Cardiac fibroblast (primary cell): ENCODE measurements around the gene KRTCAP2.
"Not testable (repeated sequence)": the region's sequence is repeated elsewhere in the genome, so short reads cannot be mapped to it uniquely, and the experiment has no call there.

ENCODE experiments used
- DNase-seq, 2 donors: peaks; one replicate each; pipeline versions ENCODE4 v3.0.0 to v3.0.0-alpha.2; 2010; ENCODE audit warnings: low read depth in 2 of 2
- H3K4me3 ChIP-seq, 2 donors: replicated peaks in 1 of 2; 1 replicate in 1 of 2; 2 replicates in 1 of 2; pipeline ENCODE4 v1.5.1; 2011; ENCODE audit warnings: low read depth in 2 of 2, low read length in 2 of 2, mild to moderate bottlenecking in 2 of 2, moderate library complexity in 1 of 2
- TF ChIP-seq, protein P1 (sequence below): IDR thresholded peaks from one replicate; pipeline ENCODE4 v1.5.1; 2011; ENCODE audit warnings: low read depth, mild to moderate bottlenecking, low read length, inconsistent platforms

The KRTCAP2 gene

DNA sequence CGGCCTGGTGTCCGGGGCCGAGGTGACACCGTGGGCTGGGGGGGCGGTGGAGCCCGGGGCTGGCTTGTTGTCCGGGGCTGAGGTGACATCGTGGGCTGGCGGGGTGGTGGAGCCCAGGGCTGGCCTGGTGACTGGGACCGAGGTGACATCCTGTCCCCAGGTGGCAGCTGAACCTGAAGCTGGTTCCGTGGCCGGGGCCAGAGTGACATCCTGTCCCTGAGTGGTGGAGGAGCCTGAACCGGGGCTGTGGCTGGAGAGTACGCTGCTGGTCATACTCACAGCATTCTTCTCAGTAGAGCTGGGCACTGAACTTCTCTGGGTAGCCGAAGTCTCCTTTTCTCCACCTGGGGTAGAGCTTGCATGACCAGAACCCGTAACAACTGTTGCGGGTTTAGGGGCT, 18.8 kb upstream of the KRTCAP2 start:
- DNase-seq, result no peak
- TF ChIP-seq, protein P1, sequence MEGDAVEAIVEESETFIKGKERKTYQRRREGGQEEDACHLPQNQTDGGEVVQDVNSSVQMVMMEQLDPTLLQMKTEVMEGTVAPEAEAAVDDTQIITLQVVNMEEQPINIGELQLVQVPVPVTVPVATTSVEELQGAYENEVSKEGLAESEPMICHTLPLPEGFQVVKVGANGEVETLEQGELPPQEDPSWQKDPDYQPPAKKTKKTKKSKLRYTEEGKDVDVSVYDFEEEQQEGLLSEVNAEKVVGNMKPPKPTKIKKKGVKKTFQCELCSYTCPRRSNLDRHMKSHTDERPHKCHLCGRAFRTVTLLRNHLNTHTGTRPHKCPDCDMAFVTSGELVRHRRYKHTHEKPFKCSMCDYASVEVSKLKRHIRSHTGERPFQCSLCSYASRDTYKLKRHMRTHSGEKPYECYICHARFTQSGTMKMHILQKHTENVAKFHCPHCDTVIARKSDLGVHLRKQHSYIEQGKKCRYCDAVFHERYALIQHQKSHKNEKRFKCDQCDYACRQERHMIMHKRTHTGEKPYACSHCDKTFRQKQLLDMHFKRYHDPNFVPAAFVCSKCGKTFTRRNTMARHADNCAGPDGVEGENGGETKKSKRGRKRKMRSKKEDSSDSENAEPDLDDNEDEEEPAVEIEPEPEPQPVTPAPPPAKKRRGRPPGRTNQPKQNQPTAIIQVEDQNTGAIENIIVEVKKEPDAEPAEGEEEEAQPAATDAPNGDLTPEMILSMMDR, result no peak
- H3K4me3 ChIP-seq, result no peak overlapping the region

DNA sequence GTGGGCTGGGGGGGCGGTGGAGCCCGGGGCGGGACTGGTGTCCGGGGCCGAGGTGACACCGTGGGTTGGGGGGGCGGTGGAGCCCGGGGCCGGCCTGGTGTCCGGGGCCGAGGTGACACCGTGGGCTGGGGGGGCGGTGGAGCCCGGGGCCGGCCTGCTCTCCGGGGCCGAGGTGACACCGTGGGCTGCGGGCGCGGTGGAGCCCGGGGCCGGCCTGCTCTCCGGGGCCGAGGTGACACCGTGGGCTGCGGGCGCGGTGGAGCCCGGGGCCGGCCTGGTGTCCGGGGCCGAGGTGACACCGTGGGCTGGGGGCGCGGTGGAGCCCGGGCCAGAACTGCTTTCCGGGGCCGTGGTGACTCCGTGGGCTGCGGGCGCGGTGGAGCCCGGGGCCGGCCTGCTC, 16.8 kb upstream of the KRTCAP2 start:
- not testable (repeated sequence) for DNase-seq, H3K4me3 ChIP-seq

DNA sequence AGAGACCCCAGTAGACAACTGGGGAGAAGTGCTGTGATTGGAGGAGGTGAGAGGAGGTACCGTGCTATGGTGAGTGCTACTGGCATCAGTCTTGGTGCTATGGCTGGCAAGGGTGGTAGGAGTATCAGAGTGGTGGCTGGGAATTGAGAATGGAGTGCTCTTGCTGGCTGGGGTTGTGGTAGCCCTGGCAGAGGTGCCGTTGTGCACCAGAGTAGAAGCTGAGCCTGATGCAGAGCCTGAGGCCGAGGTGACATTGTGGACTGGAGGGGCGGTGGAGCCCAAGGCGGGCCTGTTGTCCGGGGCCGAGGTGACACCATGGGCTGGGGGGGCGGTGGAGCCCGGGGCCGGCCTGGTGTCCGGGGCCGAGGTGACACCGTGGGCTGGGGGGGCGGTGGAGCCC, 15.2 kb upstream of the KRTCAP2 start:
- no peak for DNase-seq
- no peak overlapping the region for H3K4me3 ChIP-seq
- TF ChIP-seq, protein P1, result no peak

DNA sequence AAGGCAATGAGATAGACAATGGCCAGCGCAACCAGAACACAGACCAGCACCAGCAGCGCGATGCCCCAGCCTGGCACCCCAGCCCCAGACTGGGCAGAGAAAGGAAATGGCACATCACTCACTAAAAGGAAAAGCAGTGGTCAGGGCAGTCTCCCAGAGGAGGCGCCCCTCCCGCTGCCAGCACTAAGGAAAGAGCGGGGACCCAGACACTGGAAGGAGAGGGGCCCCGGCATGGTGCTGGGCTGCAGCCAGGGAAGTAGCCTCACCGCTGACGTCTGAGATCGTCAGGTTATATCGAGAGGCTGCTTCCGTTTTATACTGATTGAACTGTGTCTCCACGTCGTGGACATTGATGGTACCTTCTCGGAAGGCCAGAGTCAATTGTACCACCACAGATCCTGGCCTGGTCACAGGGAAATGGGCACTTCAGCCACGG, 14.4 kb upstream of the KRTCAP2 start:
- no peak overlapping the region for H3K4me3 ChIP-seq
- TF ChIP-seq, protein P1, result no peak
- DNase-seq, result no peak

DNA sequence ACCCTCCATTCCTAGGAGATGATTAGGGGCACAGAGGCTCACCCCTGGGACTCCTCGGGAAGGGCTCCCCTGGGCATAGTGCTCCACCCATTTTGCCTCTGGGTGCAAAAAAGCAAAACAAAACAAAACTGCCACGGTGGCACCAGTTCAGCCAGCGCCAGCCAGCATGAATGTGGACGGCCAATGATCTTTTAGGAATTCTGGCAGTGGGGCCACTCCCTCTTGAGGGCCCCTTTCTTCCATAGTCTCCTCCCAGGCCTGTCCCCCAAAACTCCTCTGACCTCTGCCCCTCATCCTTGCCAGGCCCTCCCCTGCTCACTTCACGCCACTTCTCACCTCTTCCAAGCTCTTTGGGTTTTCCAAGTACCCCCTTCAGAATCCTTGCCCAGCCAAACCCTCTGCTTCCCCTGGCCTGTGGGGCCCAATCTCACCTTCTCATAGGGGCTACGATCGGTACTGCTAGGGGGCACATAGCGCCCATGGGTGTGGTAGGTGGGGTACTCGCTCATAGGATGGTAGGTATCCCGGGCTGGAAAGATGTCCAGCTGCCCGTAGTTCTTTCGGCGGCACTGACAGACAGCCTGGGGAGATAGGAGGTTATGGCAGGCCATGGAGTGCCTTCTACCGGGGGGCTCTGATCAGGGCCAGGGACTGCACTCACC, 13.8 kb upstream of the KRTCAP2 start:
- TF ChIP-seq, protein P1, result no peak
- H3K4me3 ChIP-seq, result no peak overlapping the region
- DNase-seq, result no peak

DNA sequence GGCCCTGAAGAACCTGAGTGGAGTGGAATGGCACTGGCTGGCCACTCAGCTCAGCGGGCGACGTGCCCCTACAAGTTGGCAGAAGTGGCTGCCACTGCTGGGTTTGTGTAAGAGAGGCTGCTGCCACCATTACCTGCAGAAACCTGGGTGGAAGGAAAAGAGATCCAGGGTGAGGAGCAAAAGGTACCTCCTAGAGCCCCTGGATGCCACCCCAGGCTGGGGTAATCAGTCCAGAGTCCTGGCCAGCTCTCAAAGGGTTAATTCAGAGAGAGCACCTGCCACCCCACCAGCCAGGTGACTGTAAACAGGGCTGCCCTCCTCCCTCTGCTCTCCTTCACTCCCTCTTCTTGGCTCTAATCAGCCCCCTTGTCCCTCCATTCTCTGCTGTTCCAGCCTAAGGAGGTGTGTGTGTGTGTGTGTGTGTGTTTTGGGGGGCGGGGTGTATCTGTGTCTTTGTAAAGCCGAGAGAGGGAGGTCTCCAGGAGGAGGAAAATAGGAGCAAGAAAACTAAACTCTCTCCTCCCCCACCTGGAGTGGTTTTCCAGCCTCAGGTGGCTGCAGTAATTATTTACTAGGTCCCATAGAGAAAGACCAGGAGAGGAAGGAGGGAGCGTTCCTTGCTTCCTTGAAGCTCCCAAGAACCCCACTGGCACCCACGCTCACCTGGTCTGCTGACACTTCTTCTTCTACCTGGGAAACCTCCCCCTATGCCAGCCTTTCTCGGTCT, 13.1 kb upstream of the KRTCAP2 start:
- TF ChIP-seq, protein P1, result no peak
- no peak overlapping the region for H3K4me3 ChIP-seq
- DNase-seq, result no peak

DNA sequence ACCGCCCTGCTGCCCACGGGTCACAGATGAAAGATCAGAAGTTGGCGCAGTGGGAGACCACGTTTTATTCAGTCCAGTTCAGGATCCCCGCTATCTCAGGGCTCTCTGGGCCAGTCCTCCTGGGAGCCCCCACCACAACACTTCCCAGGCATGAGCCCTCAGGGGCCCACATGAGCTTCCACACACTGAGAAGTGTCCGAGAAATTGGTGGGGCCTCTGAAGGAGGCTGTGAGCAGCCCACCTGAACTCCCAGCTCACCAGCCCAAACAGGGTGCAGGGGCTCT, 12.6 kb upstream of the KRTCAP2 start:
- no peak for DNase-seq
- TF ChIP-seq, protein P1, result no peak
- H3K4me3 ChIP-seq, result no peak overlapping the region
